Panc1 (cell line): ENCODE measurements around the gene FKBP1B. TPM values are rescaled to one million over a fixed set of nuclear protein-coding genes. Genes with fewer than 3 reads are reported as not detected.

Experiments used
- ATAC-seq: fragments of 200-7000 bp; cut with Tn5 transposase; 2 replicates; pipeline ENCODE4 v1.9.1; 2020; ENCODE audit warnings: mild to moderate bottlenecking, moderate library complexity
- BruUV-seq: library from RNA; stranded (reverse); fragments of 400-500 nt; replicated peaks from 2 replicates; lab custom pipeline; 2021; lab: Mats Ljungman, UMichigan
- CTCF ChIA-PET: fragments of 300-600 bp; sonication (Branson Sonifier 250); formaldehyde crosslinking; loops from one replicate; lab custom pipeline; 2022; ENCODE audit warnings: antibody characterized with exemption; lab: Charles Lee
- POLR2A ChIA-PET: fragments of 300-600 bp; sonication (Branson Sonifier 250); formaldehyde crosslinking; loops from one replicate; lab custom pipeline; 2022; ENCODE audit warnings: antibody characterized with exemption; lab: Charles Lee
- DNase-seq: peaks from one replicate; pipeline ENCODE4 v3.0.0-alpha.2; 2010; ENCODE audit warnings: low read depth, low spot score
- H3K27ac ChIP-seq: 2 replicates; pipeline ENCODE4 v1.5.1; 2011; ENCODE audit warnings: mild to moderate bottlenecking, low read length, inconsistent platforms
- H3K27me3 ChIP-seq: fragments of 200-500 bp; sonication (Bioruptor generic); 2 replicates; pipeline ENCODE4 v1.6.0; 2014; ENCODE audit warnings: low read length, inconsistent platforms; ENCODE audit not compliant: control insufficient read depth, insufficient read depth
- H3K36me3 ChIP-seq: fragments of 200-500 bp; sonication (Bioruptor generic); 2 replicates; pipeline ENCODE4 v1.5.1; 2014; ENCODE audit warnings: inconsistent platforms, mild to moderate bottlenecking, low read length, moderate library complexity; ENCODE audit not compliant: control insufficient read depth, insufficient read depth
- H3K4me1 ChIP-seq: 2 replicates; pipeline ENCODE4 v1.5.1; 2011; ENCODE audit warnings: inconsistent platforms, mild to moderate bottlenecking, low read length, moderate library complexity; ENCODE audit not compliant: control insufficient read depth, insufficient read depth
- H3K4me3 ChIP-seq, 2 experiments: 2 replicates each; pipeline ENCODE4 v1.5.1; 2011 to 2012; ENCODE audit warnings: low read depth in 2 of 2, low read length in 2 of 2, mild to moderate bottlenecking in 2 of 2, inconsistent platforms in 1 of 2, moderate library complexity in 1 of 2
- H3K9me3 ChIP-seq: fragments of 200-500 bp; sonication (Bioruptor generic); 2 replicates; pipeline ENCODE4 v1.5.1; 2014; ENCODE audit warnings: low read depth, mild to moderate bottlenecking, inconsistent platforms, low read length, moderate library complexity; ENCODE audit not compliant: control insufficient read depth, insufficient read depth
- CTCF ChIP-seq: fragments of 450-650 bp; IDR thresholded peaks from 2 replicates; pipeline ENCODE4 v1.5.1; 2017; ENCODE audit warnings: mild to moderate bottlenecking
- POLR2AphosphoS5 ChIP-seq: IDR thresholded peaks from 2 replicates; pipeline ENCODE4 v1.6.1; 2012; ENCODE audit warnings: mild to moderate bottlenecking, low read depth, low read length, moderate library complexity
- SIN3A ChIP-seq: IDR thresholded peaks from 2 replicates; pipeline ENCODE4 v1.6.1; 2012; ENCODE audit warnings: low read depth, mild to moderate bottlenecking, low read length, moderate library complexity, borderline replicate concordance; ENCODE audit not compliant: insufficient read depth
- TCF7L2 ChIP-seq: IDR thresholded peaks from 2 replicates; pipeline ENCODE4 v1.6.1; 2011; ENCODE audit warnings: mild to moderate bottlenecking, low read depth, low read length, inconsistent platforms
- in situ Hi-C: cut with HindIII; loops from 2 replicates; pipeline ENCODE4 v1.10.0; 2016; ENCODE audit warnings: low sequenced_read_pairs, low pct_unique_long_range_greater_than_20kb
- intact Hi-C: fragments of 100-400 bp; cut with micrococcal nuclease; formaldehyde crosslinking; loops from one replicate; pipeline ENCODE4 v1.10.0; 2022; ENCODE audit not compliant: unreplicated experiment
- total RNA-seq: library from RNA; stranded (reverse); gene quantifications from one replicate; pipeline ENCODE4 v1.2.1, GENCODE V29; 2021; ENCODE audit not compliant: unreplicated experiment
- TF ChIP-seq, protein P1 (sequence below), 2 experiments: IDR thresholded peaks; 2 replicates each; pipeline ENCODE4 v1.6.1; 2011 to 2012; ENCODE audit warnings: low read depth in 2 of 2, control low read depth in 1 of 2, low read length in 1 of 2, mild to moderate bottlenecking in 1 of 2, moderate library complexity in 1 of 2; ENCODE audit not compliant: insufficient read depth in 1 of 2

Gene FKBP1B
- total RNA-seq, 1 experiment from 2014 or later = 19.9 TPM

DNA sequence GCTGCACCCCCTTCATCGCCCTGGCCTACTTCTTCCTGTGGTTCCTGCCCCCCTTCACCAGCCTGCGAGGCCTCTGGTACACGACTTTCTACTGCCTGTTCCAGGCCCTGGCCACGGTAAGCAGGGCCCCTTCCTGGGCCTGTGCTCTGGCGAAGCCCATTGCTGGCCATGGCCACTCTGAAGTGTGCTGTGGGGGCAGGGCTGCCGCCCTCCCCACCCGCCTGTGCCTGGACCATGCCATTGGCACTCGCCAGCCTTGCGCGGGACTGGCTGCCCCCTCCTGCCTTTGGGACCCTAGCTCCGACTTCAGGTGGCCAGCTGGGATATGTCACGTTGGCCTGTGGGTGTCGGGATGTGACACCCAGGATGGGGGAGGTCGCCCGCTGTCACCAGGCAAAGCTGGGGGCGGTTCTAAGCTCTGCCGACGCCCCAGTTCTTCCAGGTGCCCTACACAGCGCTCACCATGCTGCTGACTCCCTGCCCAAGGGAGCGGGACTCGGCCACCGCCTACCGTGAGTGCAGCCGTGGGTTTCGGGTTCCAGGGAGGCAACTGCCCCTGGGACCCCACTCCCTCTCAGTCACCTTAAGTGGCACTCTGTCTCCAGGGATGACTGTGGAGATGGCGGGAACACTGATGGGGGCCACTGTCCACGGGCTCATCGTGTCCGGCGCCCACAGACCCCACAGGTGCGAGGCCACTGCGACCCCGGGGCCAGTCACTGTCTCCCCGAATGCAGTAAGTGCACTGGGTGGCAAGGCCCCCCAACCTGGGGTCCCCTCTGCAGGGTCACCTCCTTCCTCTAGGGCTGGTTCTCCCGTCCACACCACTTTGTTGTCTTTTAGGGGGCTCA is 32.5 kb upstream of the FKBP1B start:
- no peak for DNase-seq
- intact Hi-C loops (no loop called here), in situ Hi-C loops (no loop called here)
- Histone ChIP-seq H3K4me3 (no peak overlapping the region), H3K36me3 (no peaks in the 10 kb centered on the region), H3K9me3 (no peaks in the 10 kb centered on the region), H3K27ac (peak overlapping the region; percentile 76), H3K27me3 (no peaks in the 10 kb centered on the region), H3K4me1 (peaks cover 29% of the 10 kb centered on the region)
- CTCF ChIA-PET = no interaction called here
- POLR2A ChIA-PET = no interaction called here
- BruUV-seq = no TSS peak
- no peak for ATAC-seq
- TF ChIP-seq CTCF (no peak), TCF7L2 (no peak), POLR2AphosphoS5 (no peak), SIN3A (no peak)
- TF ChIP-seq, protein P1, sequence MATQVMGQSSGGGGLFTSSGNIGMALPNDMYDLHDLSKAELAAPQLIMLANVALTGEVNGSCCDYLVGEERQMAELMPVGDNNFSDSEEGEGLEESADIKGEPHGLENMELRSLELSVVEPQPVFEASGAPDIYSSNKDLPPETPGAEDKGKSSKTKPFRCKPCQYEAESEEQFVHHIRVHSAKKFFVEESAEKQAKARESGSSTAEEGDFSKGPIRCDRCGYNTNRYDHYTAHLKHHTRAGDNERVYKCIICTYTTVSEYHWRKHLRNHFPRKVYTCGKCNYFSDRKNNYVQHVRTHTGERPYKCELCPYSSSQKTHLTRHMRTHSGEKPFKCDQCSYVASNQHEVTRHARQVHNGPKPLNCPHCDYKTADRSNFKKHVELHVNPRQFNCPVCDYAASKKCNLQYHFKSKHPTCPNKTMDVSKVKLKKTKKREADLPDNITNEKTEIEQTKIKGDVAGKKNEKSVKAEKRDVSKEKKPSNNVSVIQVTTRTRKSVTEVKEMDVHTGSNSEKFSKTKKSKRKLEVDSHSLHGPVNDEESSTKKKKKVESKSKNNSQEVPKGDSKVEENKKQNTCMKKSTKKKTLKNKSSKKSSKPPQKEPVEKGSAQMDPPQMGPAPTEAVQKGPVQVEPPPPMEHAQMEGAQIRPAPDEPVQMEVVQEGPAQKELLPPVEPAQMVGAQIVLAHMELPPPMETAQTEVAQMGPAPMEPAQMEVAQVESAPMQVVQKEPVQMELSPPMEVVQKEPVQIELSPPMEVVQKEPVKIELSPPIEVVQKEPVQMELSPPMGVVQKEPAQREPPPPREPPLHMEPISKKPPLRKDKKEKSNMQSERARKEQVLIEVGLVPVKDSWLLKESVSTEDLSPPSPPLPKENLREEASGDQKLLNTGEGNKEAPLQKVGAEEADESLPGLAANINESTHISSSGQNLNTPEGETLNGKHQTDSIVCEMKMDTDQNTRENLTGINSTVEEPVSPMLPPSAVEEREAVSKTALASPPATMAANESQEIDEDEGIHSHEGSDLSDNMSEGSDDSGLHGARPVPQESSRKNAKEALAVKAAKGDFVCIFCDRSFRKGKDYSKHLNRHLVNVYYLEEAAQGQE (IDR thresholded peaks at IDR 0.05; ENCODE audit: insufficient read depth in 1 of 2, low read depth in 2 of 2, low read length in 1 of 2) = no peak

GRCh38 chr2:24017711-24018110 is 31.8 kb upstream of the FKBP1B start:
- in situ Hi-C loops (no loop called here), intact Hi-C loops (no loop called here)
- Histone ChIP-seq H3K4me3 (no peak overlapping the region), H3K27ac (peak overlapping the region; percentile 19; the same call in 1 of the 2 replicates), H3K9me3 (no peaks in the 10 kb centered on the region), H3K36me3 (no peaks in the 10 kb centered on the region), H3K27me3 (no peaks in the 10 kb centered on the region), H3K4me1 (peaks cover 24% of the 10 kb centered on the region)
- TF ChIP-seq TCF7L2 (no peak), POLR2AphosphoS5 (no peak), CTCF (no peak), SIN3A (no peak)
- TF ChIP-seq, protein P1 (IDR thresholded peaks at IDR 0.05; ENCODE audit: insufficient read depth in 1 of 2, low read depth in 2 of 2, low read length in 1 of 2) = no peak
- DNase-seq (no peak), ATAC-seq (no peak)
- ChIA-PET CTCF (no interaction called here), POLR2A (no interaction called here)
- BruUV-seq = no TSS peak
